Prostate gland (tissue), 2 donors: Measurements from ENCODE around the gene TGIF1.

Experiments used
- CTCF ChIP-seq, 4 experiments: fragments of 200-600 bp in 2 of 4; fragments of 450-650 bp in 2 of 4; sonication (generic) in 2 of 4; IDR thresholded peaks; 1 replicate in 3 of 4; 2 replicates in 1 of 4; pipeline ENCODE4 v1.5.1; 2016 to 2019; ENCODE audit warnings: antibody characterized with exemption in 4 of 4, mild to moderate bottlenecking in 2 of 4, moderate library complexity in 2 of 4
- POLR2A ChIP-seq: fragments of 450-650 bp; IDR thresholded peaks from one replicate; pipeline ENCODE4 v1.6.1; 2016; ENCODE audit warnings: antibody characterized with exemption, mild to moderate bottlenecking
- POLR2AphosphoS5 ChIP-seq: sonication (generic); formaldehyde crosslinking; IDR thresholded peaks from one replicate; pipeline ENCODE4 v1.6.1; 2017; ENCODE audit warnings: antibody characterized with exemption

- TF ChIP-seq CTCF (IDR thresholded peaks at IDR 0.05) (no peak), POLR2A (no peak), POLR2AphosphoS5 (no peak)
Observed at GRCh38 chr18:3411327-3411726, 38.6 kb upstream of the TGIF1 start.
